ENCODE data around the gene OR1E2.
"Not testable (repeated sequence)": the region's sequence is repeated elsewhere in the genome, so short reads cannot be mapped to it uniquely, and the experiment has no call there.

Gene OR1E2

GRCh38 chr17:3433741-3434140, at the start of gene OR1E2:
Gene OR1E2, minus strand, starts transcription at chr17:3433841. Its CDS starts 0 bp downstream, at chr17:3433841.
- DNase-seq = no peak

GRCh38 chr17:3482852-3483251, 49.2 kb upstream of the OR1E2 start:
- no peak for DNase-seq

GRCh38 chr17:3479988-3480387, 46.3 kb upstream of the OR1E2 start:
- no peak for DNase-seq

- DNase-seq = no peak
These were observed 42.4 kb upstream of the OR1E2 start, which contains the start of gene ASPA for GRCh38 chr17:3475812-3476610. Gene ASPA, plus strand, starts transcription at chr17:3475997. Its CDS starts 163 bp downstream, at chr17:3476160.

- DNase-seq = no peak
These were observed 41.6 kb upstream of the OR1E2 start for GRCh38 chr17:3475251-3475685.

GRCh38 chr17:3474212-3474611, 40.6 kb upstream of the OR1E2 start:
- DNase-seq = no peak

- DNase-seq = no peak
These were observed 38.5 kb upstream of the OR1E2 start for GRCh38 chr17:3472137-3472536.

GRCh38 chr17:3471599-3471998, 38.0 kb upstream of the OR1E2 start, which contains the start of gene SPATA22:
Gene SPATA22, minus strand, starts transcription at chr17:3471819. Its CDS starts 2,494 bp downstream, at chr17:3469325.
- DNase-seq = no peak

GRCh38 chr17:3469529-3469928, 35.9 kb upstream of the OR1E2 start:
- DNase-seq = no peak

- not testable (repeated sequence) for DNase-seq
These were observed 32.7 kb upstream of the OR1E2 start for GRCh38 chr17:3466355-3466754.

- no peak for DNase-seq
These were observed 14.5 kb upstream of the OR1E2 start for GRCh38 chr17:3448059-3448665.

GRCh38 chr17:3447625-3448024, 14.0 kb upstream of the OR1E2 start:
- DNase-seq = no peak

GRCh38 chr17:3440451-3440850, 6.8 kb upstream of the OR1E2 start:
- DNase-seq = no peak

- no peak for DNase-seq
These were observed 4.7 kb upstream of the OR1E2 start for GRCh38 chr17:3438368-3438767.

- not testable (repeated sequence) for DNase-seq
These were observed 426 bp downstream of the OR1E2 start for GRCh38 chr17:3433215-3433614.

- no peak for DNase-seq
These were observed 15.4 kb downstream of the OR1E2 start for GRCh38 chr17:3418222-3418621.

GRCh38 chr17:3415610-3416009, 18.0 kb downstream of the OR1E2 start:
- DNase-seq = no peak

GRCh38 chr17:3412216-3412615, 21.4 kb downstream of the OR1E2 start:
- not testable (repeated sequence) for DNase-seq

- DNase-seq = no peak
These were observed 22.6 kb downstream of the OR1E2 start, which contains the start of gene OR3A3 for GRCh38 chr17:3411070-3411469. Gene OR3A3, plus strand, starts transcription at chr17:3411370.

GRCh38 chr17:3403856-3404255, 29.8 kb downstream of the OR1E2 start:
- DNase-seq = not testable (repeated sequence)

GRCh38 chr17:3401786-3402185, 31.9 kb downstream of the OR1E2 start:
- no peak for DNase-seq

- no peak for DNase-seq
These were observed 33.6 kb downstream of the OR1E2 start for GRCh38 chr17:3400055-3400454.

GRCh38 chr17:3398310-3398709, 35.3 kb downstream of the OR1E2 start, which contains the start of gene OR1E1:
Gene OR1E1, minus strand, starts transcription at chr17:3398410. Its CDS starts 0 bp downstream, at chr17:3398410.
- DNase-seq = no peak

GRCh38 chr17:3397801-3398200, 35.8 kb downstream of the OR1E2 start:
- not testable (repeated sequence) for DNase-seq

All from activated T-cell treated with anti-CD3 and anti-CD28 coated beads for 4 hours (primary cell).